ENCODE results near the gene ARSG.

The ARSG gene

GRCh38 chr17:68417317-68417716, 126.0 kb downstream of the ARSG start:
- DNase-seq (ENCODE audit: insufficient read length) (no peak), FAIRE-seq (no peak)
- TF ChIP-seq TAF1 (IDR thresholded peaks at IDR 0.05; ENCODE audit: borderline replicate concordance, low read depth, low read length) (no peak), POLR2AphosphoS5 (IDR thresholded peaks at IDR 0.05; ENCODE audit: low read depth, low read length) (no peak), POLR2A (IDR thresholded peaks at IDR 0.05; ENCODE audit: low read depth, low read length) (no peak)

GRCh38 chr17:68418876-68419275, 127.6 kb downstream of the ARSG start:
- FAIRE-seq (no peak), DNase-seq (ENCODE audit: insufficient read length) (no peak)
- TF ChIP-seq POLR2A (IDR thresholded peaks at IDR 0.05; ENCODE audit: low read depth, low read length) (no peak), POLR2AphosphoS5 (IDR thresholded peaks at IDR 0.05; ENCODE audit: low read depth, low read length) (no peak), TAF1 (IDR thresholded peaks at IDR 0.05; ENCODE audit: borderline replicate concordance, low read depth, low read length) (no peak)

- DNase-seq (ENCODE audit: insufficient read length): no peak
- TF ChIP-seq POLR2A (IDR thresholded peaks at IDR 0.05; ENCODE audit: low read depth, low read length): no peak
- TF ChIP-seq TAF1 (IDR thresholded peaks at IDR 0.05; ENCODE audit: borderline replicate concordance, low read depth, low read length): no peak
- FAIRE-seq: no peak
These were observed 128.8 kb downstream of the ARSG start for GRCh38 chr17:68420065-68420464.

GRCh38 chr17:68421486-68421885, 130.2 kb downstream of the ARSG start:
- no peak for DNase-seq (ENCODE audit: insufficient read length)
- FAIRE-seq: no peak
- TF ChIP-seq POLR2A (IDR thresholded peaks at IDR 0.05; ENCODE audit: low read depth, low read length) (no peak), TAF1 (IDR thresholded peaks at IDR 0.05; ENCODE audit: borderline replicate concordance, low read depth, low read length) (no peak), POLR2AphosphoS5 (IDR thresholded peaks at IDR 0.05; ENCODE audit: low read depth, low read length) (no peak)

GRCh38 chr17:68422821-68423220, 131.5 kb downstream of the ARSG start:
- FAIRE-seq (no peak), DNase-seq (ENCODE audit: insufficient read length) (no peak)
- TF ChIP-seq POLR2AphosphoS5 (IDR thresholded peaks at IDR 0.05; ENCODE audit: low read depth, low read length) (no peak), POLR2A (IDR thresholded peaks at IDR 0.05; ENCODE audit: low read depth, low read length) (no peak), TAF1 (IDR thresholded peaks at IDR 0.05; ENCODE audit: borderline replicate concordance, low read depth, low read length) (no peak)

GRCh38 chr17:68423251-68423650, 132.0 kb downstream of the ARSG start:
- DNase-seq (ENCODE audit: insufficient read length) (no peak), FAIRE-seq (no peak)
- TF ChIP-seq TAF1 (IDR thresholded peaks at IDR 0.05; ENCODE audit: borderline replicate concordance, low read depth, low read length) (no peak), POLR2A (IDR thresholded peaks at IDR 0.05; ENCODE audit: low read depth, low read length) (no peak), POLR2AphosphoS5 (IDR thresholded peaks at IDR 0.05; ENCODE audit: low read depth, low read length) (no peak)

- TF ChIP-seq TAF1 (IDR thresholded peaks at IDR 0.05; ENCODE audit: borderline replicate concordance, low read depth, low read length): no peak
- no peak for TF ChIP-seq POLR2AphosphoS5 (IDR thresholded peaks at IDR 0.05; ENCODE audit: low read depth, low read length)
- no peak for TF ChIP-seq POLR2A (IDR thresholded peaks at IDR 0.05; ENCODE audit: low read depth, low read length)
These were observed 132.9 kb downstream of the ARSG start for GRCh38 chr17:68424203-68424602.

GRCh38 chr17:68424861-68425260, 133.6 kb downstream of the ARSG start:
- DNase-seq (ENCODE audit: insufficient read length) (no peak), FAIRE-seq (no peak)
- TF ChIP-seq POLR2A (IDR thresholded peaks at IDR 0.05; ENCODE audit: low read depth, low read length) (no peak), POLR2AphosphoS5 (IDR thresholded peaks at IDR 0.05; ENCODE audit: low read depth, low read length) (no peak), TAF1 (IDR thresholded peaks at IDR 0.05; ENCODE audit: borderline replicate concordance, low read depth, low read length) (no peak)

More at GRCh38 chr17:68424203-68424602, 132.9 kb downstream of the ARSG start:
- FAIRE-seq (no peak), DNase-seq (ENCODE audit: insufficient read length) (no peak)

- FAIRE-seq: no peak
- DNase-seq (ENCODE audit: insufficient read length): no peak
- no peak for TF ChIP-seq POLR2AphosphoS5 (IDR thresholded peaks at IDR 0.05; ENCODE audit: low read depth, low read length)
- no peak for TF ChIP-seq POLR2A (IDR thresholded peaks at IDR 0.05; ENCODE audit: low read depth, low read length)
- TF ChIP-seq TAF1 (IDR thresholded peaks at IDR 0.05; ENCODE audit: borderline replicate concordance, low read depth, low read length): no peak
These were observed 134.7 kb downstream of the ARSG start for GRCh38 chr17:68425979-68426378.

GRCh38 chr17:68427575-68427974, 136.3 kb downstream of the ARSG start:
- TF ChIP-seq TAF1 (IDR thresholded peaks at IDR 0.05; ENCODE audit: borderline replicate concordance, low read depth, low read length): no peak
- FAIRE-seq (no peak), DNase-seq (ENCODE audit: insufficient read length) (no peak)

- TF ChIP-seq POLR2A (IDR thresholded peaks at IDR 0.05; ENCODE audit: low read depth, low read length) (no peak), TAF1 (IDR thresholded peaks at IDR 0.05; ENCODE audit: borderline replicate concordance, low read depth, low read length) (no peak), POLR2AphosphoS5 (IDR thresholded peaks at IDR 0.05; ENCODE audit: low read depth, low read length) (no peak)
- no peak for DNase-seq (ENCODE audit: insufficient read length)
- FAIRE-seq: no peak
These were observed 137.3 kb downstream of the ARSG start for GRCh38 chr17:68428498-68429172.

GRCh38 chr17:68429881-68430280, 138.6 kb downstream of the ARSG start:
- TF ChIP-seq POLR2AphosphoS5 (IDR thresholded peaks at IDR 0.05; ENCODE audit: low read depth, low read length): no peak
- TF ChIP-seq POLR2A (IDR thresholded peaks at IDR 0.05; ENCODE audit: low read depth, low read length): no peak
- no peak for TF ChIP-seq TAF1 (IDR thresholded peaks at IDR 0.05; ENCODE audit: borderline replicate concordance, low read depth, low read length)
- DNase-seq (ENCODE audit: insufficient read length): no peak
- FAIRE-seq: no peak
